GM21515 (cell line): ENCODE data around the gene HIVEP3.
A peak's percentile ranks its signal among the peaks of the same experiment; 100 is the strongest.

ENCODE experiments used
- ATAC-seq: cut with Tn5 transposase; IDR thresholded peaks from one replicate; pipeline ENCODE4 v1.9.1; 2021; ENCODE audit not compliant: unreplicated experiment

Gene HIVEP3

DNA sequence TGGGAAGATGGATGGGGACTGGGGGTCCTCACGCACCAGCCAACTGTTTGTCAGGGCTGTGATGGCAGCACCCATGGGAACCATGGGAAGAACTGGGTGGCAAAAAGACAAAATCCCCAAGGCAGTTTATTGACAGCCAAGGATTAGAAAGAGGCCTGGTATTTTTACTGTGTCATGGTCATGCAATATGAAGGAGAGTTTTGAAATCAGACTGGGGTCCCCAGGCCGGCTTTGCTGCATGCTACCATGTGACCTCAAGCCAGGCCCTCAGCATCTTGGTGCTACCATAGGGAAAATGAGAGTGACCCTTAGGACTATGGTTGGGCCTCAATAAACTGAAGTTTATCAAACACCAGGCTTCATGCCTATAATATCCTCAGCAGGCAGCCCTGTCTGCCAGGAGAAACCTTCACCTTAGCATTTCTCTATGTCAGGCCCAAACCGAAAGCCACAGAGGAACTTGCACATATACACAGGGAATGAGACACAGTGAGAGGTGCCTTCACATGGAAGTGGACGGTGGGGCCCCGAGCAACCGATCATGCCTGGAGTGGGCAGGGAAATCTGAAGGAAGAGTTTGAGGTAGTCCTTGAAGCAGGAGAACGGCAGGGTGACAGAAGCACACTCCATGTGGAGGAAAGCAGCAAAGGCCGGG, 203.2 kb downstream of the HIVEP3 start:
- ATAC-seq: no peak

DNA sequence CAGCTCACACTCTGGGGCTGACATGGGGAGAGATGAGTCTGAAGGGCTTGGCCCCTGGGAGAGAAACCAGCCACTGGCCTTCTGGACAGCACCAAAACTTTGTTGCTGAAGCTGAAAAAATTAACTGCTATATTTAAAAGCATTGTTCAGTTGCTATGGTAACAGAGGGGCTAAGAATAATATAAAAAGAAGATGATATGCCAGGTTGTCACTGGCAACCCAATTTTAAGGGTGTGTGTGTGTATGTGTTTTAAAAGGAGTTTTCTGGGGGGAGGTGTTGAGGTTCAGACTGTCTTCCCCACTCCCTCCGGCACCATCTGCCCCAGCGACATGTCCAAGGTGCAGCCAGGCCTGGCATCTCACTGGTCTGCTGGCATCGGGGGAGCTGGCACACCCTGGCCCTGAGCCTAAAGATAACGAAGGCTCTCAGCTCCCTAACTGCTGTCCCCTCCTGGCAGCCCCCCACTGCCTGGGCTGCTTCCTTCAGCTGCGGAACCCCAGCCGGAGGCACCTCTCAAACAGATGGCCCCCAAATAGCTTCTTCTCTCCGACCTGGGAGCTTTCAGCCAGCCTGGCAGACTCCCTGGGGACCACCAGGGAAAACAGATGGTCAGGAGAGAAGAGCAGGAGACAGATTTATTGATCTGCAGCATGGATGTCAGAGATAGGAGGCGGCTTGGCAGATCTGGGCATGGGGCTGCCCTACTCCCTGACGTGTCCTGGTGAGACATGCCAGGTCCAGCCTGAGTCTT, 203.9 kb downstream of the HIVEP3 start:
- ATAC-seq: no peak

GRCh38 chr1:41713557-41714327, 205.0 kb downstream of the HIVEP3 start:
- no peak for ATAC-seq

DNA sequence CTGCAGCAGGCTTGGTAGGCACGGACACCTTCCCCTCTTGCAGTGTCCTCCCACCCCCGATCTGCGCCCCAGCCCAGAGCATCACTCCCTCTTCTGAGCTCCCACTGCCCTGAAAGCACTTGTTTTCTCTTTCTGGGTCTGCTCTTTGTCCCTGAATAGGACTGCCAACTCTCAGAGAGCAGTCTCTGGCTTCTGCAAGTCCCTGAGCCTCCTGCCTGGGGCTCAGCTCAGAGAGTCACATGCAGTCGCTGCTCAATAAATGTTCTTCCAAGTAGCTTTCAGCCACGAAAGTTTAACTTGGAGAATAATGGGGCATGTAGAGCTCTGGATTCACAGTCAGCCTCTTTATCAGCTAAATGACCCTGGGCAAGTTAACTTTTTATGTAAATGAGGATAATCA, 205.6 kb downstream of the HIVEP3 start:
- no peak for ATAC-seq

DNA sequence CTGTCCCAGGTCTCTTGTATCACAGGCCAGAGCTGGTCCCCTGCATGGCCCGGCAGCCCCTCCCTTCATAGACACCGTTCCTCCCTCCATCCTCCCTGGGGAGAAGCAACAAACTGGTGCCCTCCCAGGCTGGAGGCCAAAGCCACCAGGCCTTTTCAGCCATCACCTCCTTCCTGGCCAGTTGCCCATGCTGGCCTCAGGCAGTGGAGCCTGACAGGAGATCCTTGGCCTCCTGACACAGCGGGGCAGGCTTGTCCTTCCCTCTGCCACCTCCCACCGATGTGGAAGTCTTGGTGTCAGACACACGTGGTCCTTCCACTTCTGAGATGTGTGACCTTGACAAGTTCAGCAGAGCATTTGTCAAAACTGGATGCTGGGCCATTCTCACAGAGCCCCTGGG, 206.0 kb downstream of the HIVEP3 start:
- no peak for ATAC-seq

DNA sequence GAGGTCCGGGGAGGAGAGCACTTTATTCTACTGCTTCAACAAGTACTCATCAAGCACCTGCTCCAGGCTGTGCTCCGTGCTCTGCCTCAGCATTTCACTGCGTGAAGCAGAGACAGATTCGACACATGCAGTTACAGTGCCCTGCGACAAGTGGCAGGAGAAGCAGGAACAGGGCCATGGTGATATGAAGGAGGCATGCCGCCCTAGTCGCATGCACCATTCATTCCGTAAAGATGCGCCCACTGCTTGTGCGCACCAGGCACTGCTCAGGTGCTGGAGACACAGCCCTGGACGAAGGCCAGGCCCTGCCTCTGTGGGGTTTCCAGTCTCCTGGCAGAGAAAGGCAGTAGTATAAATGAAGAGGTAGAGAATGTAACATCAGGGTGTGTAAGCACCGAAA, 206.6 kb downstream of the HIVEP3 start:
- no peak for ATAC-seq

DNA sequence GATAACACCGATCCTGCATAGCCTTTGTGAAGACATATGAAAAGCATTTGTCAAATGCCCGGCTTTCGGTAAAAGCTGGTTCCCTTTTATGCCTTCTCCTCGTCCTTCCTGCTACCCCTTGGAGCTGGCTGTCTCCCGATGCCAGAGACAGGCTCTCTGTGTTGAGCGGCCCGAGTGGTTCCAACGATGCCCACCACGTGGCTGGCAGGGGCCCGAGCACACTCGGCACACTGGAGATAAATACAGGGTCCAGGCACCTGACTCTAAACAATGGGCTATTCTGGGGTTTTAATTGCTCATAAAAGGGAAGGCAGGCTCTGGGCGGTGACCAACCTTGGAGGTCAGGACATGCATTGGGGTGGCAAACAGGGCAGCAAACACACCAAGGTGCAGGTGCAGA, 207.1 kb downstream of the HIVEP3 start:
- ATAC-seq: no peak

DNA sequence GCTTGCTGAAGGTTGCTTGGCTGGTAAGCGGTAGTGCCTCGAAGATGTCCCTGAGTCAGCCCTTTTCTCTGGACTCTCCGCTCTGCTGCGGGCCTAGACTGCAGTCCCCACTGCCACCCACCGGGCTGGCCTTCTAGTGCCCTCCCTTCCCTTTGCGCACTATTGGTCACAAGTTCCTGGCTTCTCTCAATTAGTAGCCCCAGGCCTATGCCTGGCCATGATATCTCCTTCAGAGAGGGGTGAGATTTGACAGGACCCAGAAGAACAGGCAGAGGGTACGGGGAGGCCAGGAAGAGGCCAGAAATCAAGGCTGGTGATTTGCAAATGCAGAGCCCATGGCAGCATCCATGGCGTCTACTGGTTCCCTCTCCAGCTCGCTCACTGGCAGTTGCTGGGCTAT, 207.7 kb downstream of the HIVEP3 start:
- ATAC-seq: no peak

DNA sequence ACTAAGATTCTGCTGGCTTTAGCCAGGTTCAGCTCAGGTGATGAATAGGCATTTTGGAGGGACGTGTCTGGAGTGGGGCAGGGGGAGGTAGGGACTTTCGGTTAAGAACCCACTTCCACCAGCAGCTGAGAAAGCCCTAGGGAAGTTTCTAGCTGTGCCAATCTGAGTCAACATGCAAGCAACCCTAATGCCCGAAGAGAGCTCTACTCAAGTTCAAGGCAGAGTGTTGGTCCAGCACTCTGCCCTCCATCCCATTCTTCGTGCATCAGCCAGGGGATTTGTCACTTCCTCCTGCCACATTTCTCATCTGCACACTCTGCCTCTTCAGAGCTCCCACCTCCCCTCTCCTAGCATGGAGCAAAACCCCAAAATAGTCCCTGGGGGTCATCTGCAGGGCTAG, 208.8 kb downstream of the HIVEP3 start:
- ATAC-seq: no peak

DNA sequence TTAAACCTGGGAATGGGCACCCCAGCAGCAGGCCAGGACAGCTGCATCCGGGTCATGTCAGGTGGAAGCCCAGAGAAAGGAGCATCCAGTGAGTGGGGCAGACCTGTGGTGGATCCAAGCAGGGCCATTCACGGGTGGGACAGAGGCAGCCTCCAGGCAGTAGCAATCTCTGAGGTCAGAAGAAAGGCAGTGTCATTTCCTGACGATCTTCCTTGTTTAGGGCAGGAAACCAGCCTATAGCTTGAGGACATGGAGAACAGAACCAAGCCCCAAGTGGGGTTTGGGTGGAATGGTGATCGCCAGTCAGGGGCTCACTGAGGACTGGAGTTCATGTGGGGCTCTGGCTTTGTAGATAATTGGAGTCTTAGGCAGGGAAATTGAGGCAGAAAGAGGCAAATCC, 209.4 kb downstream of the HIVEP3 start:
- no peak for ATAC-seq

GRCh38 chr1:41708332-41708731, 210.4 kb downstream of the HIVEP3 start:
- ATAC-seq: no peak

GRCh38 chr1:41707793-41708192, 210.9 kb downstream of the HIVEP3 start:
- ATAC-seq: no peak

DNA sequence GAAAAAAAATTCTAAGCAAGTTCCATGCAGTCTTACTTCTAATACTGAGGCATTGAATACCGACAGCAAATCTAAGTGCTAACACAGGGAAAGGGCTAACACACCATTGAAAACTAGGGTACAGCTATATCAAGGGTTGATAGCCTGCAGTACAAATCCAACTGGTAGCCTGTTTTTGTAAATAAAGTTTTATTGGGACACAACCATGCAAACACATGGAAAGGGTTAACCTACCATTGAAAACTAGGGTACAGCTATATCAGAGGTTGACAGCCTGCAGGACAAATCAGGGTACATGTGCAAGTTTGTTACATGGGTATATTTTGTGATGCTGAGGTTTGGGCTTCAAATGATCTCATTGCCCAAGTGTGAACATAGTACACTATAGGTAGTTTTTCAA, 212.9 kb downstream of the HIVEP3 start:
- no peak for ATAC-seq

GRCh38 chr1:41704196-41704595, 214.5 kb downstream of the HIVEP3 start:
- no peak for ATAC-seq

- no peak for ATAC-seq
Observed at GRCh38 chr1:41702771-41703170, 216.0 kb downstream of the HIVEP3 start.

DNA sequence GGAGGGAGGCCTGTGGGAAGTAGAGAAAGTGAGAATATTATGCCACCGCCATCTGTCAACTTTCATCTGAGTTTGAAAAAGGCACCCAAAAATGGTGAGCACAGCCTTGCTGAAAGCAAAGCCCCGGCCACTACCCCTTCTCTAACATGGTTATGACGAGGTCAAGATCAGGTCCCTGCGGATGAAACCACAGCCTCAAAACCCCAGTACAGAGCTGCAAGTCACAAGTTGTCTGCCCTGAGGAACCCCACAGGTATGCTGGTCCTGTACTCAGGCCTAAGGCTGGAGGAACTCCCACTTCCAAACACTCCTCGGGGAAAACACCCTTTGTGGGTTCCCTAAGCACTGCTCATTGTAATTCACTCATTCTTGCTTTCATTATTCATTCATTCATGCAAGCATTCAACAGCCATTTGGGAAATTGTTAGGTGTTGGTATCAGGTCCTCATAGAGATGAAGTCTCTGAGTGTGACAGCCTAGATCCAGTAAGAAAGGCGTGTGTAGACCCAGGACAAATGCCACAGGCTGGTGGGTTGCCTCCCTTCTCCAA, 217.7 kb downstream of the HIVEP3 start:
- no peak for ATAC-seq

DNA sequence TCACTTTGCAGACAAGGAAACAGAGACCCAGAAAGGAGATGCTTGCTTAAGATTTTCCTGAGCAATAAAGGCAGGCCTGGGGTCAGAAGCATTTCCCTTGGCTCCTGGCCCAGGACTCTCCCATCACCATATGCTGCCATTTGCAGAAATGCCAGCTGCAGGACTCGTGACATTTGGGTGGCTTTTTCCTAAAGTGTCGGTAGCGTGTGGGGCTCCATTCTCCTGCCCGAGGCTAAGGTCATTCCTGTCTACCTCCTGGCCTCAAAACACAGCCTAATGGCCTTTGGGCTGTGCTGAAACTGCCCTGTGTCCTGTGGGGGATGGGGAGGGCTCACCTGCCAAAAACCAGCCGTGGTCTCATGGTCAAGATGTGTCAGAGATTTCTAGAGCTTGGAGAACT, 218.1 kb downstream of the HIVEP3 start:
- no peak for ATAC-seq

DNA sequence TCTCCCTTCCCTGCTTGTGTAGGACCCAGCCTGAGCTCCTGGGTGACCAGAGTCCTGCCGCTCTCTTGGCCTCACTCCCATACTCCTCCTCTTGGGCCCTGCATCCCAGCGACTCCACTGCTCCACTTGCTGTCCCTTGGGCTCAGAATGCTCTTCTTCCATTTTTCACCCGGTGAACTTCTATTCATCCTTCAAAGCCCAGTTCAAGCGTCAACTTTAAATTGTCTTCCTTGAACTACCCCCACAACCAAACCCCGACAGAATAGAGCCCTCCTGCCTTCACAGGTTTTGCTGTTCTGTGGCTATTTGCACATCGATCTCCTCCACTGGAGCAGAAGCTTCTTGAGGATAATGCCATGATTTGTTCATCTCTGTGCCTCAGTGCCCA, 218.9 kb downstream of the HIVEP3 start:
- no peak for ATAC-seq

DNA sequence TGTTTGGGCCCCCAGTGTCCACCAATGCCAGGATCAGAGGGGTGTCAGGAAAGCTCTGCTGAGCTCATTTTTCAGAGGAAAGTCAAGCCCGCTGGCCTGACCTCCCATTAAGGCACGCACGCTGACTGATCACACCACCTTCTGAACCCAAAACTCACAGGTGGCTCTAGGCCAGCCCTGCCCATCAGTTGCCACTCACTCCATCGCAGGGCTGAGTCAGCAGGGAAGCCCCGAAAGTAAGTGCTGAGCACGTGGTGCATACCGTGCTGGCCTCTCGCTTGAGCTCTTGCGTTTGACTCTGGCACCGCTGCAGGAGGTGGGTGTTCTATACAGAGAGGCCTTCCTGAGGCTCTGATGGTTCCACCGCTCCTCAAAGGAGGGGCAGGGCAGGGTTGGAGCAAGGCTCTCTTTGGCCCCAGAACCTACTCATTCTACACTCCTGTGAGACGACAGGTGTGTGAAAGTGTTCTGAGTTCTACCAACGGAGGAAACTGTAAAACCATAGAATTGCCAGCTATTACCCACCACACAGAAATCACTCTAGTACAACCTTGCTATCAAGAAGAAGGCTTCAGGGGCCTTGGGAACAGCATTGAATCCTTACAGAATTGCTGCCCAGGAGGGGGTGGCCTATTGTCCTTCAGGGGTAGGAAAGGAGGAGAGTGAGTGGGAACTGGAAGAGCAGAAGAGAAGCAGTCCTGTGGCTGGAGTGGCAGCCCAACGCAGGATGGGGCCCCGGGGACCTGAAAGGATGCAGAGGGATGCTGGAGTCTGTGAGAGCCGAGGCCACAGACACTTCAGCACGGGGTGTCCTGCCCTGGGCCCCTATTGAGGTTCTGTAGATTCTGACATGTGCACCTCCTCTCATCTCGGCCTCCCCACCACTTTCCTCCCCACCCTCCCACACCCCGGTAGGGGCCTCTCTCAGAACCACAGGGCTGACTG, 219.5 kb downstream of the HIVEP3 start:
- ATAC-seq: peak; percentile 71

- ATAC-seq: no peak
Observed at GRCh38 chr1:41696381-41696780, 222.3 kb downstream of the HIVEP3 start.
